Mononuclear cell (primary cell): ENCODE results near the gene LIPA. TPM values are rescaled to one million over a fixed set of nuclear protein-coding genes. Genes with fewer than 3 reads are reported as not detected.
"Not testable (repeated sequence)": the region's sequence is repeated elsewhere in the genome, so short reads cannot be mapped to it uniquely, and the experiment has no call there.

Experiments used
- H3K27me3 ChIP-seq: 2 replicates; pipeline ENCODE4 v1.6.0; 2011; ENCODE audit warnings: low read length, control low read depth; ENCODE audit not compliant: insufficient read depth
- H3K4me1 ChIP-seq: 2 replicates; pipeline ENCODE4 v1.5.1; 2011; ENCODE audit warnings: mild to moderate bottlenecking, low read length, control low read depth; ENCODE audit not compliant: insufficient read depth
- H3K4me3 ChIP-seq: 2 replicates; pipeline ENCODE4 v1.5.1; 2011; ENCODE audit warnings: mild to moderate bottlenecking, low read length, moderate library complexity
- H3K9me3 ChIP-seq: 2 replicates; pipeline ENCODE4 v1.5.1; 2011; ENCODE audit warnings: low read depth, mild to moderate bottlenecking, control low read depth, low read length
- total RNA-seq: library from RNA; depleted of rRNA; stranded (reverse); fragments of >200 nt; gene quantifications from one replicate; pipeline ENCODE4 v1.2.3, GENCODE V29; 2012

The LIPA gene
- 45.0 TPM for total RNA-seq

DNA sequence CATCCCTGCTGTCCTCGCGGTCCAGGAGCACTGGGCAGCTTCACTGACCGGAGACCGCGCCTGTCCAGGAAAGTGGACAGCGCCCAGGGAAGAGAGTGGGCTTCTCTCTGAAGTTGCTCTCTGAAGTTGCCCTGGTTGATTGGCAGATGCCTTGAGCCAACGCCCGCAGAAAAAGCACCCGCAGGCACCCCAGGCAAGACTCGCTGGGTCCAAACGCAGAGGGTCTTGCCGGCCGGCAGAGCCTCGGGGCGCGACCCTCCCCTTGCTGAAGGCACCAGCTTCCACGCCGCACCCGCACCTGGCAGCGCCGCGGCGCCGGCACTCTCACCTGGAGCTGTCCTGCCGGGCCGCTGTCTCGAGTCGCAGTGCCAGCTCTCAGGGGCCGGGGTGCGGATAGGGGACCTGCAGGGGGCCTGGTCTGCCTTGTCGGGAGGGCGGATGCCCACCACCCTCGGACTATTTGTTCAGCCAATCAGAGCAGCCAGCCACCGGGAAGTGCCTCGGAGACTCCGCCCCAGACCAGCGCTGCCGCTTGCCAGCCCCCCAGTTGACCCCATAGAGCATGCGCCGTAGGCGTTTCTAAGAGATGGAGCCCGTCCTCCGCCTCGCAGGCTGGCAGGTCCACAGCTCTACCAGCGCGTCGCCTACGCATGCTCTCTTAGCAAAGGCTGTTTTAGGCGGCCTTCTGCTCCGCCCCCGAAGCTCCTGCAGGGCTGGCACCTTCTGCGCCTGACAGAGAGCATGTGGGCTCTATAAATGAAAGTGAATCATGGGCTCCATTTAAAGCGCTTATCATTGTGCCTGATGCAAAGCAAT is at the start of gene LIPA:
LIPA (minus strand) TSS at position 367 of the 816 bp plus-strand sequence. CDS start 4,127 bp downstream, outside the sequence.
- Histone ChIP-seq H3K27me3 (no peaks in the 10 kb centered on the region), H3K4me1 (peaks cover 59% of the 10 kb centered on the region), H3K9me3 (no peaks in the 10 kb centered on the region), H3K4me3 (peak within 1 kb of the TSS; percentile 82)

DNA sequence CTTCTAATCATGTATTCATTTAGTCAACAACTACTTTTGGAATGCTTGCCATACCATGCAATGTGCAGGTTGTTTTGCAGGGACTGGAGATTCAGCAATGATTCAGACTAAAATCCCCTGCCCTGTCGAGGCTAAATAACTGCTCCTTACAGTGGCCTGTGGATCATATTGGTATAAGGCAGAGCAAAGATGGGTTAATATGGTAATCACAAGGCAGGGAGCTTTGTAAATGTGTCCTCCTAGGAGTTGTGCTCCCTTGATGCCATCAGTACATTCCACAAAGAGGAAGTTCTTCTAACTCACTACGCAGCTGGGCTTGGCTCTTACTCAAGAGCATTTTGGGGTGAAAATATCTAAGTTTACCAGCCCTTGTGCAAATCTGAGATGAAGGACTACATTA is 49.7 kb upstream of the LIPA start:
- Histone ChIP-seq H3K27me3 (no peaks in the 10 kb centered on the region), H3K4me1 (peaks cover 53% of the 10 kb centered on the region), H3K4me3 (peak overlapping the region; percentile 65), H3K9me3 (no peaks in the 10 kb centered on the region)

- H3K4me3 ChIP-seq, result no peak overlapping the region
- H3K4me1 ChIP-seq, result peaks cover 66% of the 10 kb centered on the region
- H3K9me3 ChIP-seq, result no peaks in the 10 kb centered on the region
- no peaks in the 10 kb centered on the region for H3K27me3 ChIP-seq
These were observed 47.5 kb upstream of the LIPA start for GRCh38 chr10:89299031-89299430.

DNA sequence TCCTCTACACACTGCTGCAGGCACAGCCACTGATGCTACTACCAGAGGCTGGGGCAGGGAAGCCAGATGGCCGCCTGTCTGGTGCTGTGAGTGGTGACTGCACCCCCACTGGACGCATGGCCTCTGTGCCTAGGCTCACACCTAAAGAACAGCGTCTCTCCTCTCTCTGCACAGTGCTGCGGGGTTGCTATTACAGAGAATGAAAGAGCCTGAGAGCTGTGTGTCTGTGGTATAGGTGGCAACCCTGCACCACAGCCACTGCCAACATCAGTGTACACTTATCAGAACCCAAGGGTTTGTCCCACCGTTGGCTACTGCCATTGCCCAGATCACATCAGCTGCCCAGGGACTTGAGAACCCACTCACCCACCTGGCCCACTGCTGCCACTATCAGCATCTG is 46.2 kb upstream of the LIPA start:
- Histone ChIP-seq H3K27me3 (no peaks in the 10 kb centered on the region), H3K9me3 (no peaks in the 10 kb centered on the region), H3K4me3 (no peak overlapping the region), H3K4me1 (peaks cover 54% of the 10 kb centered on the region)

DNA sequence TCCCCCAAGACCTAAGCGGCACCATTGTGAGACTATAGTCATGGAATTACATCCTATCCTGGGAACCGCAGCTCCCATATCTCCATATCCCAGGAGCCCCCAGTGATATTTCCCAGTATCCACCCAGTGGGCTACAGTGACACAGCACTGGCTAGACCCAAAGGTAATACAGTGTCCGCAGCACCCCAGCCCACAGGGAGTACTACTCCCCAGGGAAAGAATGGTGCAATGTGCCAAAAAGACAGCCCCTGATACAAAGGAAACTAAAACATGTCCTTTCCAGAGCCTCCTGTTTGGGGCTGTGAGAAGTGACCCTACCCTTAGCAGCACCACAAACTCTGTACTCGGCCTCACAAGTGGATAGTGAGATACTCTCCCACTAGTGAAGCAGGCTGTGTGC is 45.8 kb upstream of the LIPA start:
- Histone ChIP-seq H3K4me1 (peaks cover 50% of the 10 kb centered on the region), H3K4me3 (no peak overlapping the region), H3K9me3 (no peaks in the 10 kb centered on the region), H3K27me3 (no peaks in the 10 kb centered on the region)

DNA sequence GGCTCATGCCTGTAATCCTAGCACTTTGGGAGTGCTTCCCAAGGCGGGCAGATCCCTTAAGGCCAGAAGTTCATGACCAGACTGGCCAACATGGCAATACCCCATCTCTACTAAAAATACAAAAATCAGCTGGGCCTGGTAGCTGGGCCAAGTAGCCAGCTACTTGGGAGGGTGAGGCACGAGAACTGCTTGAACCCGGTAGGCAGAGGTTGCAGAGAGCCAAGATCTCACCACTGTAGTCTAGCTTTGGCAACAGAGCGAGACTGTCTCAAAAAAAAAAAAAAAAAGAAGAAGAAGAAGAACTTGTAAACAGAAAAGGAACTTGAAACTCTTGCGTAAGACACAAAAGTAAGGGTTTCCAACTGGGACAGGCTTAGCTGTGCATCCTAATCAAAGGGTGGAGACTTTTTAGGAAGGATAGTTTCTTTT is 44.7 kb upstream of the LIPA start:
- Histone ChIP-seq H3K4me3 (peak overlapping the region; percentile 10), H3K4me1 (peaks cover 45% of the 10 kb centered on the region), H3K27me3 (no peaks in the 10 kb centered on the region), H3K9me3 (no peaks in the 10 kb centered on the region)

DNA sequence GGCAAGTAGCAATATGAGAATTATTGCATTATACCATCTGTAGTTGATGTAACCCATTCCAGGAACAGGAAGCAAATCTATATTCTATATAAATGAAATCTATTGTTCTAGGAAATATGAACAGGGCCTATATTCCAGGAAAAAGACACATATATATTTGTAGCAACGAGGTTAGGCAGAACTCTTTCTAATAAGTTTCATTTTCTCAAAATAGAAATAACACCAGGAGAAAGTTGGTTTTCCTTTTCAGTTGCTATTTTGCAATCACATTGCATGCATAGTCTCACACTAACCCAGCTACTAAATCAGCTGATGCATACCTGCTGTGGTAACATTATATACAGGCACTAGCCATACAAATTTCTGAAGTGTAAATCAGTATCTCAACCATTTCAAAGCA is 44.0 kb upstream of the LIPA start:
- Histone ChIP-seq H3K4me3 (no peak overlapping the region), H3K27me3 (no peaks in the 10 kb centered on the region), H3K9me3 (no peaks in the 10 kb centered on the region), H3K4me1 (peaks cover 39% of the 10 kb centered on the region)

GRCh38 chr10:89294721-89295239 is 43.2 kb upstream of the LIPA start:
- no peaks in the 10 kb centered on the region for H3K9me3 ChIP-seq
- H3K4me1 ChIP-seq, result peaks cover 37% of the 10 kb centered on the region
- no peaks in the 10 kb centered on the region for H3K27me3 ChIP-seq
- no peak overlapping the region for H3K4me3 ChIP-seq

DNA sequence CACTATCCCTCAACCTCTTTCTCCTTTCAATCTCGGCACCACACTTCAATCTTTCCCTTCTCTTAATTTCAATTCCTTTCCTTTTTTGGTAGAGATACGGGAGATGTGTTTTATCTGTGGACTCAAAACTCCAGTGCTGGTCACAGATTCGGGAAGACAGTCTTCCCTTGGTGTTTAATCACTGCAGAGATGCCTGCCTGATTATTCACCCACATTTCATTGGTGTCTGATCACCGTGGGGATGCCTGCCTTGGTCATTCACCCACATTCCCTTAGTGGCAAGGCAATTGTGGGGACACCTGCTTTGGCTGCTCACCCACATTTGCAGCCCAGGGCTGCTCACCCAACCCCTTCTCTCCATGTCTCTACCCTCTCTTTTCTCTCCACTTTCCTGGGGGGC is 33.7 kb upstream of the LIPA start:
- H3K4me3 ChIP-seq, H3K9me3 ChIP-seq, H3K4me1 ChIP-seq, H3K27me3 ChIP-seq: not testable (repeated sequence)

DNA sequence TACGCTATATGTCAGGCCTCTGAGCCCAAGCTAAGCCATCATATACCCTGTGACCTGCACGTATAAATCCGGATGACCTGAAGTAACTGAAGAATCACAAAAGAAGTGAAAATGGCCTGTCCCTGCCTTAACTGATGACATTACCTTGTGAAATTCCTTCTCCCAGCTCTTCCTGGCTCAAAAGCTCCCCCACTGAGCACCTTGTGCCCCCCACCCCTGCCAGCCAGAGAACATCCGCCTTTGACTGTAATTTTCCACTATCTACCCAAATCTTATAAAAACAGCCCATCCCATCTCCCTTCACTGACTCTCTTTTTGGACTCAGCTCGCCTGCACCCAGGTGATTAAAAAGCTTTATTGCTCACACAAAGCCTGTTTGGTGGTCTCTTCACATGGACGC is 33.1 kb upstream of the LIPA start:
- H3K27me3 ChIP-seq, H3K9me3 ChIP-seq, H3K4me3 ChIP-seq, H3K4me1 ChIP-seq: not testable (repeated sequence)

GRCh38 chr10:89283936-89284475 is 32.4 kb upstream of the LIPA start:
- Histone ChIP-seq H3K9me3 (no peaks in the 10 kb centered on the region), H3K4me1 (no peaks in the 10 kb centered on the region), H3K4me3 (no peak overlapping the region), H3K27me3 (no peaks in the 10 kb centered on the region)

DNA sequence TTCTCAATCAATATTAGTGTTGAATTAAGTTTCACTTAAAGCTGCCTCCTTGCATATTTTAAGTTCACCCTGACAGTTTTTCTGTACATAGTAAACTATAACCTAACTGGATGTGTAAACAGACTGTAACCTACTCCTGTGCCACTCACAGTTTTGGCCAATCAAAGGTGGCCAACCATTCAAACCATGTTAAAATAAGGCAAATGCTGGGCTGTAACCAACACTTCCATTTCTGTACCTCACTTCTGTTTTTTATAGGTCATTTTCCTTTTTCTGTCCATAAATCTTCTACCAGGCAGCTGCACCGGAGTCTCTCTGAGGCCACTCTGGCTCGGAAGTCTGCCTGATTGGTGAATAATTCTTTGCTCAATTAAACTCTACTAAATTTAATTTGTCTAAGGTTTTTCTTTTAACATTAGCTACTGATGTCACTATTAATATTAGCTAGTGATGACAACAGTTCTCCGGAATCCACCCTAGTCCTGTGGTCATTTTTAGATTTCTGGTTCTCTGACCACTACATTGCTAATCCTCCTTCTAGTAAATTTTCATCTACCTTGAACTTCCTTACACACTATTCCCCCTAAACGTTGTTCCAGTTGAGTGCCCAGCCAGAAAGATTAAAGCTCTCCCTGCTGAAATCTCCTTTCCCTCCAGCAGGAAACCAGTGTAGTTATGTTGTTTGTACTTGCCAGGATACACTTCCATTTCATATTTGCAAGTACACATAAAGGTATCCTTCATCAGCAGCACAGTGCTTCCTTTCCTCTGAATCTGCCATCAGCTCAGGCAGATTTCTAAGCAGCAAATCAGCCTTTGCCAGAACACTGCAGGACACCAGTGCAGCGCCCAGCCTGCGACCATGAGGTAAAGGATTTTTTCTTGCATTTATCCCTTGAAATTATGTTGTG is 31.7 kb upstream of the LIPA start:
- H3K27me3 ChIP-seq, result no peaks in the 10 kb centered on the region

GRCh38 chr10:89281606-89282395 is 30.2 kb upstream of the LIPA start:
- Histone ChIP-seq H3K4me1 (no peaks in the 10 kb centered on the region), H3K4me3 (no peak overlapping the region), H3K9me3 (no peaks in the 10 kb centered on the region), H3K27me3 (no peaks in the 10 kb centered on the region)

More for the DNA sequence above, 31.7 kb upstream of the LIPA start:
- no peak overlapping the region for H3K4me3 ChIP-seq
- H3K9me3 ChIP-seq, result no peaks in the 10 kb centered on the region
- H3K4me1 ChIP-seq, result no peaks in the 10 kb centered on the region

GRCh38 chr10:89280508-89280907 is 28.9 kb upstream of the LIPA start:
- H3K4me3 ChIP-seq, result no peak overlapping the region
- H3K4me1 ChIP-seq, result no peaks in the 10 kb centered on the region

More at GRCh38 chr10:89280508-89280907, 28.9 kb upstream of the LIPA start:
- H3K9me3 ChIP-seq, result no peaks in the 10 kb centered on the region
- no peaks in the 10 kb centered on the region for H3K27me3 ChIP-seq
